ENCODE data around the gene SFTA2. TPM values are rescaled to one million over a fixed set of nuclear protein-coding genes. Genes with fewer than 3 reads are reported as not detected.

Gene SFTA2
- polyA plus RNA-seq, 2 of the 4 experiments (the other 2 are of a cell fraction) = not detected

GRCh38 chr6:30955367-30956042 is 23.5 kb upstream of the SFTA2 start:
- no peak for DNase-seq (ENCODE audit: low read depth in 1 of 2, low spot score in 1 of 2)
- POLR2A ChIA-PET = no interaction called here
- CTCF ChIA-PET = interaction anchor here (1.3 to 1.5 kb wide), 2 partner anchors 13 to 20 kb away, joined by 4 to 5 read pairs; no protein-coding TSS in a partner anchor

More at GRCh38 chr6:30955367-30956042, 23.5 kb upstream of the SFTA2 start:
- Histone ChIP-seq H3K9me3 (no peaks in the 10 kb centered on the region), H3K4me3 (no peak overlapping the region), H3K27ac (no peak overlapping the region), H3K4me1 (no peaks in the 10 kb centered on the region), H3K4me2 (no peak overlapping the region)
- FAIRE-seq = no peak
- WGBS (ENCODE audit: missing lambda C conversion rate) = 86% methylated on average over 27 of the region's 46 CpGs
- TF ChIP-seq FOXS1 (CRISPR knock-in tag; IDR thresholded peaks at IDR 0.05) (no peak), CHD4 (IDR thresholded peaks at IDR 0.05; ENCODE audit: borderline replicate concordance) (no peak), USF2 (IDR thresholded peaks at IDR 0.05) (no peak), EHF (CRISPR knock-in tag; IDR thresholded peaks at IDR 0.05) (no peak), ZSCAN20 (CRISPR knock-in tag; IDR thresholded peaks at IDR 0.05) (no peak), REST (IDR thresholded peaks at IDR 0.05) (no peak), POLR2AphosphoS2 (conservative IDR thresholded peaks at IDR 0.05; ENCODE audit: low read length) (no peak), MAZ (IDR thresholded peaks at IDR 0.05; ENCODE audit: borderline replicate concordance, low read depth, low read length) (no peak), GATA3 (IDR thresholded peaks at IDR 0.05; ENCODE audit: borderline replicate concordance) (no peak), CEBPB (IDR thresholded peaks at IDR 0.05) (no peak), TFCP2L1 (CRISPR knock-in tag; IDR thresholded peaks at IDR 0.05) (no peak), MAFK (IDR thresholded peaks at IDR 0.05; ENCODE audit: partially characterized antibody) (no peak), RARB (CRISPR knock-in tag; IDR thresholded peaks at IDR 0.05) (no peak), EHMT2 (IDR thresholded peaks at IDR 0.05; ENCODE audit: low read depth) (no peak), RFX5 (IDR thresholded peaks at IDR 0.05) (no peak), HES2 (IDR thresholded peaks at IDR 0.05) (no peak), PBX3 (IDR thresholded peaks at IDR 0.05) (no peak), RCOR1 (IDR thresholded peaks at IDR 0.05; ENCODE audit: low read depth, low read length) (no peak), HEYL (CRISPR knock-in tag; IDR thresholded peaks at IDR 0.05) (no peak), TP53 (CRISPR knock-in tag; IDR thresholded peaks at IDR 0.05) (no peak)
- no peak for ATAC-seq

Measured in A549 (cell line).